CD4-positive, alpha-beta T cell treated with Interleukin-4 for 4 hours (primary cell): ENCODE data around the gene RPS6KA2.
"Not testable (repeated sequence)": the region's sequence is repeated elsewhere in the genome, so short reads cannot be mapped to it uniquely, and the experiment has no call there.

Experiments used
- DNase-seq: peaks from one replicate; pipeline ENCODE4 v3.0.0-alpha.2; 2020

RPS6KA2 gene

GRCh38 chr6:166588691-166589336, 38.2 kb downstream of the RPS6KA2 start:
- no peak for DNase-seq

- no peak for DNase-seq
These were observed 39.2 kb downstream of the RPS6KA2 start for GRCh38 chr6:166587631-166588413.

- DNase-seq = peak; percentile 51
These were observed 40.5 kb downstream of the RPS6KA2 start, which contains the start of gene RAMACL for GRCh38 chr6:166586424-166587156. Gene RAMACL (minus strand): TSS chr6:166586678. CDS start chr6:166586477, 201 bp downstream.

- DNase-seq = no peak
These were observed 42.1 kb downstream of the RPS6KA2 start for GRCh38 chr6:166584853-166585429.

- DNase-seq = no peak
These were observed 42.9 kb downstream of the RPS6KA2 start for GRCh38 chr6:166584155-166584554.

GRCh38 chr6:166583230-166583965, 43.7 kb downstream of the RPS6KA2 start:
- no peak for DNase-seq

GRCh38 chr6:166582258-166582657, 44.8 kb downstream of the RPS6KA2 start:
- DNase-seq = no peak

- DNase-seq = not testable (repeated sequence)
These were observed 45.2 kb downstream of the RPS6KA2 start for GRCh38 chr6:166581801-166582200.

GRCh38 chr6:166581091-166581511, 46.0 kb downstream of the RPS6KA2 start:
- DNase-seq = no peak

GRCh38 chr6:166580076-166581050, 46.7 kb downstream of the RPS6KA2 start:
- DNase-seq = no peak

GRCh38 chr6:166579237-166579850, 47.7 kb downstream of the RPS6KA2 start:
- DNase-seq = no peak

GRCh38 chr6:166578536-166579236, 48.4 kb downstream of the RPS6KA2 start:
- DNase-seq = no peak

GRCh38 chr6:166575205-166575604, 51.8 kb downstream of the RPS6KA2 start:
- no peak for DNase-seq

GRCh38 chr6:166573511-166574216, 53.4 kb downstream of the RPS6KA2 start:
- no peak for DNase-seq

- DNase-seq = no peak
These were observed 54.4 kb downstream of the RPS6KA2 start for GRCh38 chr6:166572370-166573261.

- no peak for DNase-seq
These were observed 55.9 kb downstream of the RPS6KA2 start for GRCh38 chr6:166570929-166571713.

- DNase-seq = no peak
These were observed 57.8 kb downstream of the RPS6KA2 start for GRCh38 chr6:166569206-166569605.
